ENCODE results near the gene TLE6.

DNA sequence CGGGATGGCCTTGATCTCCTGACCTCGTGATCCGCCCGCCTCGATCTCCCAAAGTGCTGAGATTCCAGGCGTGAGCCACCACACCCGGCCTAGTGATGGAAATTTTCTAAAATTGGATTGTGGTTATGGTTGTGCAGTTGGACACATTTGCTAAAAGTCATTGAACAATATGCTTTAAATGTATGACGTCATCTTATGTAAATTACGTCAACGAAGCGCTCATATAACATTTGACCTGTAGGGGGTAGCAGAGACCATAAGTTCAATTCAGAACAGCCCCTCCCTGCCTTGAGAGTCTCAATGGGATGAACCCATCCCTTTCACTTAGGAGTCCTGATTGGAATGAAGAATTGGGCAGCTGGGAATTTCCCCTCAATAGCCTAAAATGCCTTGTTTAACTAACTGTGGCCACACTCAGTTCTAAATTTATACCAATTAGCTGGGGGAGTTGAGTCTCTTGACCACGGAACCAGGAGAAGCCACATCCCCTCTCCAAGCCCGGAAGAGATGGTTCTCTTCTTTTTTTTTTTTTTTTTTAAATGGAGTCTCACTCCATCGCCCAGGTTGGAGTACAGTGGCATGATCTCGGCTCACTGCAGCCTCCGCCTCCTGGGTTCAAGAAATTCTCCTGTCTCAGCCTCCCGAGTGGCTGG is 15.2 kb upstream of the TLE6 start:
- no peak for TF ChIP-seq ZNF217 (IDR thresholded peaks at IDR 0.05)
- TF ChIP-seq RCOR1 (conservative IDR thresholded peaks at IDR 0.05; ENCODE audit: low read depth, low read length): no peak
- TF ChIP-seq HDAC6 (IDR thresholded peaks at IDR 0.05; ENCODE audit: unreplicated experiment): no peak
- no peak for TF ChIP-seq KDM1A (IDR thresholded peaks at IDR 0.05; ENCODE audit: borderline replicate concordance)
- no peak for TF ChIP-seq MXI1 (IDR thresholded peaks at IDR 0.05; ENCODE audit: low read depth, low read length)
- no peak for TF ChIP-seq MTA3 (IDR thresholded peaks at IDR 0.05; ENCODE audit: borderline replicate concordance, low read length)
- TF ChIP-seq, protein P1, sequence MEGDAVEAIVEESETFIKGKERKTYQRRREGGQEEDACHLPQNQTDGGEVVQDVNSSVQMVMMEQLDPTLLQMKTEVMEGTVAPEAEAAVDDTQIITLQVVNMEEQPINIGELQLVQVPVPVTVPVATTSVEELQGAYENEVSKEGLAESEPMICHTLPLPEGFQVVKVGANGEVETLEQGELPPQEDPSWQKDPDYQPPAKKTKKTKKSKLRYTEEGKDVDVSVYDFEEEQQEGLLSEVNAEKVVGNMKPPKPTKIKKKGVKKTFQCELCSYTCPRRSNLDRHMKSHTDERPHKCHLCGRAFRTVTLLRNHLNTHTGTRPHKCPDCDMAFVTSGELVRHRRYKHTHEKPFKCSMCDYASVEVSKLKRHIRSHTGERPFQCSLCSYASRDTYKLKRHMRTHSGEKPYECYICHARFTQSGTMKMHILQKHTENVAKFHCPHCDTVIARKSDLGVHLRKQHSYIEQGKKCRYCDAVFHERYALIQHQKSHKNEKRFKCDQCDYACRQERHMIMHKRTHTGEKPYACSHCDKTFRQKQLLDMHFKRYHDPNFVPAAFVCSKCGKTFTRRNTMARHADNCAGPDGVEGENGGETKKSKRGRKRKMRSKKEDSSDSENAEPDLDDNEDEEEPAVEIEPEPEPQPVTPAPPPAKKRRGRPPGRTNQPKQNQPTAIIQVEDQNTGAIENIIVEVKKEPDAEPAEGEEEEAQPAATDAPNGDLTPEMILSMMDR (IDR thresholded peaks at IDR 0.05 in 2 of 3, conservative IDR thresholded peaks at IDR 0.05 in 1 of 3; ENCODE audit: control insufficient read depth in 2 of 3, extremely low read depth in 1 of 3, insufficient read depth in 1 of 3, low read depth in 3 of 3, low read length in 3 of 3): peak; percentile 63 to 94 (median 65); a peak in 5 of 6 replicates
- peak; percentile 82 for TF ChIP-seq RAD21 (IDR thresholded peaks at IDR 0.05; ENCODE audit: insufficient read depth, low read depth, low read length)
- TF ChIP-seq, protein P2, sequence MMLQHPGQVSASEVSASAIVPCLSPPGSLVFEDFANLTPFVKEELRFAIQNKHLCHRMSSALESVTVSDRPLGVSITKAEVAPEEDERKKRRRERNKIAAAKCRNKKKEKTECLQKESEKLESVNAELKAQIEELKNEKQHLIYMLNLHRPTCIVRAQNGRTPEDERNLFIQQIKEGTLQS (IDR thresholded peaks at IDR 0.05; ENCODE audit: borderline replicate concordance, extremely low read depth, low read depth, low read length): no peak

Data from GM12878 (cell line).